Measurements from ENCODE around the gene ICA1. TPM values are rescaled to one million over a fixed set of nuclear protein-coding genes. Genes with fewer than 3 reads are reported as not detected.

ICA1 gene
- total and polyA plus RNA-seq, 2 of the 4 experiments (the other 2 are of a cell fraction), result not detected

DNA sequence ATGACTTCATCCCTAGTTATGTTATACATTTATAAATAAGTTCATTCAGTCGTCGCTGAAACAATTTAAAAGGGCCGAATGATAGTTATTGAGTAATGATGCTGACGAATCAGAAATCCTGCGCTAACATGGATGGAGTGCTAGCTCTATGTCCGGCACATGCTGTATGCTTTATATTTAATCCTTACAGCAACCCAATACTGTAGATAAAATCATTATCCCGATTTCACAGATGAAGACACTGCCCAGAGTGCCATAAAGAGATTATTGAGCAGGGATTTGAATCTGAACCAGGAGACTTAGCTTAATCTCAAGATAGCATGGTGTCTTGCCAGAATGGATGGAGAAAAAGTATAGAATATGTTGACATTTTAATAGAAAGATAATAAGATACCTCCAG, 1.1 kb upstream of the ICA1 start:
- no peak overlapping the region for H2BK120ac ChIP-seq (ENCODE audit: low read depth, low read length)
- H3K18ac ChIP-seq (ENCODE audit: low read depth, low read length), result no peak overlapping the region
- no peak overlapping the region for H3K4me3 ChIP-seq (ENCODE audit: insufficient read depth, low read depth, low read length)
- no peaks in the 10 kb centered on the region for H3K9me1 ChIP-seq (ENCODE audit: insufficient read depth, low read length)
- TF ChIP-seq NFE2L2 (IDR thresholded peaks at IDR 0.05; ENCODE audit: low read depth, low read length) (no peak), MAFK (IDR thresholded peaks at IDR 0.05; ENCODE audit: low read depth, low read length) (no peak)
- TF ChIP-seq, protein P1, sequence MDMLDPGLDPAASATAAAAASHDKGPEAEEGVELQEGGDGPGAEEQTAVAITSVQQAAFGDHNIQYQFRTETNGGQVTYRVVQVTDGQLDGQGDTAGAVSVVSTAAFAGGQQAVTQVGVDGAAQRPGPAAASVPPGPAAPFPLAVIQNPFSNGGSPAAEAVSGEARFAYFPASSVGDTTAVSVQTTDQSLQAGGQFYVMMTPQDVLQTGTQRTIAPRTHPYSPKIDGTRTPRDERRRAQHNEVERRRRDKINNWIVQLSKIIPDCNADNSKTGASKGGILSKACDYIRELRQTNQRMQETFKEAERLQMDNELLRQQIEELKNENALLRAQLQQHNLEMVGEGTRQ (IDR thresholded peaks at IDR 0.05; ENCODE audit: low read depth, low read length), result no peak
- no peaks in the 10 kb centered on the region for H4K20me1 ChIP-seq (ENCODE audit: insufficient read depth, low read length)
- dilution Hi-C loops (cut with HindIII; ENCODE audit: low sequenced_read_pairs, unreplicated experiment), result no loop called here
- POLR2A ChIA-PET (ENCODE audit: unreplicated experiment), result no interaction called here
- peaks cover 8% of the 10 kb centered on the region for H3K27me3 ChIP-seq (ENCODE audit: control insufficient read depth, insufficient read depth, low read length)
- no peak overlapping the region for H2AK9ac ChIP-seq (replicated peaks; ENCODE audit: low read depth, low read length, poor library complexity)
- H4K91ac ChIP-seq (ENCODE audit: insufficient read depth, low read depth, low read length), result no peak overlapping the region
- CTCF ChIA-PET, result no interaction called here
- no peak overlapping the region for H3K14ac ChIP-seq (replicated peaks; ENCODE audit: low read depth, low read length)
- no peak overlapping the region for H3K9ac ChIP-seq (ENCODE audit: low read depth, low read length)
- H3K27ac ChIP-seq (ENCODE audit: insufficient read depth, low read length), result no peak overlapping the region
- H2BK5ac ChIP-seq (ENCODE audit: low read depth, low read length, poor library complexity, severe bottlenecking), result no peak overlapping the region
- WGBS, 2 experiments (ENCODE audit: extremely low coverage in 2 of 2, insufficient read length in 1 of 2), result no CpG with 5 or more reads among the region's 7 CpGs
- no peaks in the 10 kb centered on the region for H3K9me3 ChIP-seq (ENCODE audit: control insufficient read depth, insufficient read depth, low read length)
- no peak overlapping the region for H3K23ac ChIP-seq (ENCODE audit: low read depth, low read length)
- H3K4me1 ChIP-seq (ENCODE audit: control insufficient read depth, insufficient read depth, low read length), result no peaks in the 10 kb centered on the region
- BruUV-seq (replicated peaks), result no TSS peak
- intact Hi-C loops (cut with micrococcal nuclease), result no loop called here
- DNase-seq (no peak), ATAC-seq (ENCODE audit: low read depth) (no peak)
- H3K4me2 ChIP-seq (ENCODE audit: low read depth, low read length), result no peak overlapping the region
- no peak overlapping the region for H4K8ac ChIP-seq (ENCODE audit: low read depth in 2 of 2, low read length in 2 of 2)
- H3K36me3 ChIP-seq (ENCODE audit: control insufficient read depth, insufficient read depth, low read length), result no peaks in the 10 kb centered on the region
- H2AK5ac ChIP-seq (ENCODE audit: low read depth, low read length), result no peak overlapping the region
- no peak overlapping the region for H2AFZ ChIP-seq (replicated peaks; ENCODE audit: low read length, poor library complexity)
- no peak overlapping the region for H3K4ac ChIP-seq (ENCODE audit: low read depth, low read length)
- no peaks in the 10 kb centered on the region for H3K79me1 ChIP-seq (ENCODE audit: low read depth in 1 of 2, low read length in 2 of 2)
- no peak overlapping the region for H2BK15ac ChIP-seq (ENCODE audit: low read depth, low read length)
- H3K56ac ChIP-seq (ENCODE audit: extremely low read depth, insufficient read depth, low read length), result no peak overlapping the region
- no peak overlapping the region for H2BK20ac ChIP-seq (ENCODE audit: low read depth, low read length)
- in situ Hi-C loops (cut with MboI; ENCODE audit: low sequenced_read_pairs), result no loop called here
- H4K5ac ChIP-seq (ENCODE audit: low read depth, low read length), result no peak overlapping the region

Data from IMR-90 (cell line).